Kasumi-1 (cell line): Measurements from ENCODE around the gene RMDN3.

Experiments
- DNase-seq, 2 experiments: peaks; one replicate each; lab custom pipeline; 2025; lab: John Stamatoyannopoulos, UW

Gene RMDN3

DNA sequence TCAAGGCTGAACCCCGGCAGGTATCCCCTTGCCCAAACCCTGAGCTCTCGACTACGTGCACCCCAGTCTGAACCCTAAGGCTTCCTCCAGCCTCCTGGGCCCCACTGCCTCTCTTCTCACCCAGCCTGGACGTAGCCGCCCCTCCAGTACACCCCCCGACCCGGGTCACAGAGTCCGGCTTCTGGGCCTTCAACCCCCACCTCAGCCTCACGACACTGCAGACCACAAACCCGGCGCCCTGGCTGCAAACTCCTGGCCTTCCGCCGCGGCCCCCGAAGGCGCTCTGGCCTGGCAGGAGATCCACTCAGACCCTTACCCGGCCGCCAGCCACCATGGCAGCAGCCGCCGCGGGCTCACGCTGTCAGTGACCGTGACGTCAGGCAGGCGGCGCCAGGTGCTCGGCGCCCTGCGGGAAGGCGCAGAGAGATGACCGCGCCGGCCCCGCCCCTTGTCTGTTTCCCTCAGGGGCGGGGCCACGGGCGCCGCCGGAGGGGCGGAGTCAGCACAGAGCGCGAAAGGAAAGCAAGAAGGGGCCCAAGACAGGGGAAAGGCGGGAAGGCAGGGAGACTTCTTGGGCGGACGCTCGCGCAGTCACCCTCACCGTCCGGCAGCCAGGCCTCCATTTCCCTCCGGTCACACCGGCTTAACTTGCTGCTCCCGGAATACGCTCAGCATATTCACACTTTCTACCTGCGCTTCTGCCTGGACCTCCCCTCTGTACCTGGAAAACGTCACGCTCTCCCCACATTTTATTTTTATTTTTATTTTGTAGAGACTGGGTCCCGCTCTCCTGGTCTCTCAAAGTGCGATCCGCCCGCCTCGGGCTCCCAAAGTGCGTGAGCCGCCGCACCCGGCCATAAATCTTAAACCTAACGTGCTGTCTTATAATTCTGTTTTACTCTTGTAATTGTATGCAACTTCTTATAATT, at the start of gene RMDN3:
Gene RMDN3, minus strand, starts transcription at position 372 of the 929 bp plus-strand sequence. CDS start 471 bp downstream, outside the sequence.
- peak; percentile 68 to 75 for DNase-seq

- no peak for DNase-seq
These were observed 48.6 kb upstream of the RMDN3 start for GRCh38 chr15:40803688-40804087.

GRCh38 chr15:40803076-40803475, 48.0 kb upstream of the RMDN3 start:
- no peak for DNase-seq

DNA sequence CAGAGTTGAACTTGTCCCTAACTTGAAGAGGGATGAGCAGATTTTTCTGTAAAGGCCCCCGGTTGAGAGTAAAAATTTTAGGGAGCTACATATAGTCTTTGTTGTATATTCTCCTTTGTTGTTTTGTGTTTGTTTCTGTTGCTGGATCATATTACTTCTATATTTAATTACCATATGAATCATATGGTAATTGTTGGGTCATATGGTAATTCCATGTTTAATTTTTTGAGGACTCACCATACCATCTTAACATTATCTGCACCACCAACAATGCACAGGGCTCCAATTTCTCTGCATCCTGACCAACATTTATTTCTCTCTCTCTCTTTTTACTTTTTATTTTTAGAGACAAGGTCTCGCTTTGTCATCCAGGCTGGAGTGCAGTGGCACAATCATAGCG, 44.5 kb upstream of the RMDN3 start:
- DNase-seq = no peak

- no peak for DNase-seq
These were observed 41.5 kb upstream of the RMDN3 start for GRCh38 chr15:40796512-40796911.

- DNase-seq = no peak
These were observed 41.0 kb upstream of the RMDN3 start for GRCh38 chr15:40796041-40796440.

DNA sequence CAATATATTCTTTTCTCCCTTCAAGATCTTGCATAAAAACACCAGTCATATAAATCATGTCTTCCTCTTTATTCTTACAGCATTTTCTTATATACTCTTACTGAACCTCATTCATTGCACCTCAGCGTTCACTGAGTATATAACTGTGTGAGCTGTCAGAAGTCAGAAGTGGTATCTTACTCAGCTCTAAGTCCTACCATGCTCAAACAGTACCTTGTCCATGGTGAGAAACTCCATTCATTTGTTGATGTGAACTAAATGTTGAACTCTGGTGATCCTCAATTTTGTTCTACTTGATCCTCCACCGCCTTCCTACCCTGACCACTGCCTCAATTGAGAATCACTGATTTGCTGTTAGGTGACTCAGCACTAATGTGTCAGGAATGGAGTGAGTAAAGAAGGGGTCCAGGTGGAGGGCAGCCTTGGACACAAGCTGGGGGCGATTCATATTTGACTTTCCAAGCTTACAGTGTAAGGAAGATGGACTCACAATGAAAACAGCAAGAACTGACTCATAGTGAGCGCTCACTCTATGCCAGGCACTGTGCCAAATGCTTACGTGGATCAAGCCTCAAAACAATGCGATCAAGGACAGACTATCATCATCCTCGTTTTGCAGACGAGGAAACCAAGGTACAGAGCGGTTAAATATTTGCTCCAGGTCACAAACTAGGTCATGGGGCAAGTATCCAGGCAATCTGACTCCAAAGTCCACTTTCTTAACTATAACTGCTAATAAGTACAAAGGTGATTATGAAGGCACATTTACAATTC, 38.3 kb upstream of the RMDN3 start:
- no peak for DNase-seq

- no peak for DNase-seq
These were observed 37.3 kb upstream of the RMDN3 start for GRCh38 chr15:40792394-40792793.

- no peak for DNase-seq
These were observed 35.7 kb upstream of the RMDN3 start for GRCh38 chr15:40790718-40791117.

DNA sequence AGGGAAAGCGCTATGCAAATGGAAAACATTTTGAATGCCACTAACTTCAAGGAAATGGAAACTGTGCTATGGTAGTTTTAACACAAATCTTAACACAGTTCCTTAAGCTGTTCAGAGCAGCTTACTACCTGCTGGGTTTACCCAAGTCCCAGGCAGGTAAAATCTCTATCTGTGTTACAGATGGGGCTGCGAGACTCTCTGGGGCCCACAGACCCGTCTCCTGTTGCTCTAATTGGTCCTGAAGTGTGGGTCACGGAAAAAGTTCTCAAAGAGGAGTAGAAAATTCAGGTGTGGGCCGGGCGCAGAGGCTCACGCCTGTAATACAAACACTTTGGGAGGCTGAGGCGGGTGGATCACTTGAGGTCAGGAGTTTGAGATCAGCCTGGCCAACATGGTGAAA, 34.9 kb upstream of the RMDN3 start:
- DNase-seq = no peak

- no peak for DNase-seq
These were observed 34.1 kb upstream of the RMDN3 start for GRCh38 chr15:40789119-40789518.

- DNase-seq = no peak
These were observed 32.9 kb upstream of the RMDN3 start for GRCh38 chr15:40787991-40788390.

DNA sequence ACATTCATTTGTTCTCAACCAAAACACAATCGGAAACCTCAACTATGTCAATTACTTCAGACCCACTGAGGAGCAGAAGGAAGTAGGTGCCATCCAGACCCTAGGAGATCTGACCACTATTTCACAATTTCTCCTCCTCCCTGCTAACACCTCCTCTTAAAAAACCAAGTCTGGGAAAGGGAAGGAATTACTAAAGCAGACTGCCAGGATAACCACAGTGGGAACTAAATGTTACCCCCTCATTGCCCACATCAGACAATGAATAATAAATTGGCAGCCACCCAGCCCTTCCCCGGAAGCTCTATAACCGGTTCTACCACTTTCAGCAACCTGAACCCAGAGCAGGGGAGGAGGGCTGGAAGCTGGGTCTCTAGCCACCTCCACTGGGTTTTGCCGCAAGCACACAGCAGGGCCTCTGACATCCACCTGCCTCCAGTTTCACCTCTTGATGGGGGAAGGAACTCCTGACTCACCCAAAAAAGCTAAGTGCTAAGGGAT, 32.3 kb upstream of the RMDN3 start:
- DNase-seq = peak; percentile 58 to 68

- no peak for DNase-seq
These were observed 30.8 kb upstream of the RMDN3 start for GRCh38 chr15:40785814-40786213.

- DNase-seq = no peak
These were observed 30.1 kb upstream of the RMDN3 start for GRCh38 chr15:40785164-40785563.

GRCh38 chr15:40782609-40783227, 27.7 kb upstream of the RMDN3 start:
- peak; percentile 9 to 12 for DNase-seq

DNA sequence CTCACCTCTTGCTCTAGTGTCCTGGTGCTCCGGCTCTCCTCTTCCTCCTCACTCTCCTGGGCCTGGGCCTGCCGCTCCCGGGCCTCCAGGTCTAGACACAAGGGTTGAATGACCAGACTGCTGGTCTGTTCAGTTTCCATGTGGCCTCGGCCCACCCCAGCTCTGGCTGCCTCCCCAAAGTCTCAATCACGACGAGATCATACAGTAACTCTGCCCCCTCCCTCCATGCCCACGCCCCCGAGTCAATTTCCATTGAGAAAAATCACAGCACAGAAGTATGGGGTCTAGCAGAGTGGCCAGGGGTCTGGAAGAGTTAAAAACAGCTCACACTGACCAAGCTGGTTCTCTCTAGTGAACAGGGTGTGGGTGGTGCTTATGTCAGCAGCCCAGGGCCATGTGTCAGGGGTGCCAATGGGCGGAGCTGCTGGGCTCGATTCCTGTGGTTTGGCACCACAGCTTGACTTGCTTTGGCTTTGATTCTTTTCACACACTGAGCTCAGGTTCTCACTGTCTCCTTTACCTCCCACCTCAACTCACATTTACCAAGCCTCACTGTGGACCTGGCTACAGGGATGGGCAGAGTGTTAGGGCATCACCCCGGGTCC, 21.6 kb upstream of the RMDN3 start:
- DNase-seq = no peak

DNA sequence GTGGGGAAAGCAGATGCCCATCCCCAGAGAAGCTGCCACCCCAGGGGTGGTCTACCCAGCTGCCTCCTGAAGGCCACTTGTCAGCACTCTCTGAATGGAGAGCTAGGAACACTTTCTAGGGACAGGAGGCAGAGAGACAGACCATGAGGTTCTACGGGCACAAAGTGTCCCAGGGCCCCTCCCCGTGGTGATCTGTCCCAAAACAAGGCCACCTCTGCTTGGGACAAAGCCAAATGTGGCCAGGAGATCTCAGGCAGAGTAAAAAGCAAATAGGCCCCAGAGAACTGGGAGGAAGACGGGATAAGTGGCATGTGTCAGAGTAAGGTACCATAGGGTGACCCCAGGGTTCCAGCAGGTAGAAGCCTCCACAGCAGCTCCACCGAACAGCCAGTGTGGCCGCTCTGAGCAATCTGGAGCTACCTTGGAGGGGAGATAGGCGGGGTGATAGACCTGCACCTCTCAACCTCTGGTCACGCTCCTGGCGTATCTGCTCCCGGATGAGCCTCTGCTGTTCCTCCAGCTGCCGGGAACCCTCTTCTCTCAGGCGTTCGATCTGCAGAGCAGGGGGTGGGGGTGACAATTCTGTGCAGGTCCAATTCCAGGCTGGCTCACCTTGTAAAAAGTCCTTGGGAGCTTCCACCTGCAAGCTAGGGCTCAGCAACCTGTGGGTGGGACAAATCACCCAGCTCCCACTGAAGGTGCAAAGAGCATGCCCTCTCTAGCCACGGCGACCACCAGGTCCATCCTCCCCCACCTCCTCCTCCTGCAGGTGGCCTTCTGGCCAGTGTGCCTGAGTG, 20.9 kb upstream of the RMDN3 start:
- DNase-seq = no peak

GRCh38 chr15:40775007-40775406, 20.0 kb upstream of the RMDN3 start:
- DNase-seq = no peak

- no peak for DNase-seq
These were observed 18.8 kb upstream of the RMDN3 start for GRCh38 chr15:40773902-40774301.

- DNase-seq = no peak
These were observed 18.4 kb upstream of the RMDN3 start for GRCh38 chr15:40773496-40773895.
